Raji (cell line): Measurements from ENCODE around the gene TCF12.

Source experiments
- POLR2A ChIP-seq: IDR thresholded peaks from 2 replicates; pipeline ENCODE4 v1.6.1; 2011; ENCODE audit warnings: low read depth, low read length, control low read depth; ENCODE audit not compliant: insufficient read depth

The TCF12 gene

DNA sequence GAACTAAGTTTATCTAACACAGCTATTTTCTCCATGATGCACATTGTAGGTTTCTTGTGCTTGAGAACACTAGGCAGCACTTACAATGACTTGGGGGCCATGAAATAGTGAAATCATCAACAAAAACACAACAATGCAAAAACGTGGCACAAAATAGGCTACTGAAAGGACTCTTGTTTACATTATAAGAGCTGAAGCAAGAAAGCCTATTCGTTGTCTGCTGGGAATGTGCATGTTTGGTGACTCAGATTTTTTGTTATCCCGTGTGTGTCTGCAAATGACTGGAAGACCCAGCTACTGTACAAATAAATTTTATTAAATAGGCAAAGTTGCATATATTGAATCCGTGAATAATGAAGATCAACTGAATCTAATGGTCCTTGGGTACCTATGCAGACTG lies 85.0 kb downstream of the TCF12 start:
- TF ChIP-seq POLR2A, result no peak

DNA sequence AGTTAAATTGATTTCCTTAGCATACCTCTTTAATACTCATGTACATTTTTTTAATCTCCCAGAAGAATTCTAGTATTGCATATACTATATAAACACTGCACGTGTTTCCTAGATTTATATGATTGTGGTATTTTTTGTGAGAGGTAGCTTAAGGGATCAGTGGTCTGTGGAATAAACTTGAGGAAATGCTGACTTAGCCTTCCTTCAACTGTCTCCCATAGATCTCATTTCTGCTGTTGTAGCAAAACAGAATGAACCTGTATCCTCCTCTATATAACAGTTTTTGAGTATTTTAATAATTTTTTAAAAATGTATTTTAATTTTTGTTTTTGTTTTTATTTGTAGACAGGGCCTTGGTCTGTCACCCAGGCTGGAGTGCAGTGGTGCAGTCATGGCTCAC lies 86.8 kb downstream of the TCF12 start:
- TF ChIP-seq POLR2A, result no peak

DNA sequence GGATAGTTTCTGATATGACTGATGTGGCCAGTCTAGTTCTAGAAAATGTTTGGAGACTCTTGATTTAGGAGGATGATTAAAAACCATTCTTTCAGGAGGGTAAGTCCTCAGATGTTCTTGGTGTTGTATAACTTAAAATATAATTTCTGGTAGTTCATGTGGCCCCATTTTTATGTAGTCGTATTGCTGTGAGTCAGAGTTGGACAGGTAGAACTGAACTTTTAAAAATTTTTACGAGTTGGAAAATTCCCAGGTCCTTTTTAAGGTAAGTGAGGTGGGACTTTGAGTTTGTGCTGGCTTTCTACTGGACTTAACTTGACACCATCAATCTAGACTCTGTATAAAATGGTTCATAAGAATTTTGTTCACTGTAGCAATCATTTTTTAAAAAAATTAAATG lies 92.3 kb downstream of the TCF12 start:
- TF ChIP-seq POLR2A, result no peak

DNA sequence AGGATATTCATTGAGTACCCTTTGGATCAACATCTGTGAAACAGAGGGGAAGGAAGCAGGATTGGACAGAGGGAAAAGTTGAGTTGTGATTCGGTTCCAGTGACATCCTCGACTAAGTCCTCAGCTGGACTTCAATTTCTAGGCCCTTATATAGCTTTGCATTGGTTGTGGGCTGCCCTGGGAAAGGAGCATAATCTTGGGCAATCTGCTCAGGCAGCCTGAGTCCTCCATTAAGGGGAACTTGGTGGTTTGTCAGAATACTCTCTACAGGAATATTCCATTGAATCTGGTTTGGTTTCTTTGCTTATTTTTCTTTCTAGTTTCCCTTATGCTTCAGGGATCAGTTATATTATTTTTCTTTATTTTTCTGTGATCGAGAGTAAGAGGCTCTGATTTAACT lies 94.1 kb downstream of the TCF12 start:
- TF ChIP-seq POLR2A, result no peak

DNA sequence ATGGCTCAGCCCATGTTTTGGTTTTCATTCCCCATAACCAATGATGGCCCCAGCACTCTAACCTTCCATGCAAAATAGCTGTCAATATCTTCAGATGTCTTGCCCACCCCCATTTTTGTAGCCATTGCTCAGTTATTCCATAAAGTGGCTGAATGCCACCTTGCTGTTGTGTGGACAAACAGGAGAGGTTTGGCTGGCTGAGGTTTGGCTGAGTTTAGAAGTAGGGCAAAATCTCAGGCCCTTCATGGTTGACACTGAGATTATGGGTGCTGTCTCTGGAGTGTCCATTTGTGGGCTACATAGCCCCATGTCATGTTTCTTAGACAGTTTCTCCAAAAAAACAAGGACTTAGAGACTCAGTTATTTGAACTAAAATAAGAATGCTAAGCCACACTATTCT lies 96.9 kb downstream of the TCF12 start:
- no peak for TF ChIP-seq POLR2A

DNA sequence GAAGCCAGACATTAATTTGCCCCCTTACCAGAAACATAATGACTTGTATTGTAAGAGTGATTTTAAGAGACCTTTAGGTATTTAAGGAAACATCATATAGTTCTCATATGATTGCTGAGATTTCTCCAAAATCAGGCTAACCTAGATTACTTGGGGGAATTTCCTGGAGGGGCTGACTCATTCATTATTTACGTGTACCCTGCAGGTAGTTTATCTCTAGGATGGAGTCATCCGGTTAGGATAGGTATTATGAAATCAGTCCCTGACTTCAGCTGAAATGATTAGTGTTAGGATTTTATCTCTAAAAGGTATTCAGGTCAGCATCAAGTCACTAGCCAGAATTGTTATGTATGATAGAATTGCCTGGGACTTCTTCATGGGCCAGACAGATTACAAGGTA lies 97.5 kb downstream of the TCF12 start:
- no peak for TF ChIP-seq POLR2A

DNA sequence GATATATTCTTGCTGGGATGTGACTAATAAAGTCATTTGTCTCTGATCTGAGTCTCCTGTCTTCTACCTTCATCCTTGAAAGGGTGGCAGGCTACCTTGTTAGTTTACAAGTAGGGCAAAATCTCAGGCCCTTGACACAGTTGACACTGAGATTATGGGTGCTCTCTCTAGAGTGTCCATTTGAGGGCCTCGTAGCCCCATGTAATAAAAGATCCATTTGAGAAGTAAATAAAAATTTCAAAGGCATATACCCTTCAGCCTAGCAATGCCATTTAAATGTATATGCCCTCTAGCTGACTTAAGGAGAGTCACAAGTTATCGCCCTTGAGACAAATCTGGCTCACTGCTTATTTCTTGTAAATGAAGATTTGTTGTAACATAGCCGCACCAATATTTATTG lies 98.6 kb downstream of the TCF12 start:
- no peak for TF ChIP-seq POLR2A

DNA sequence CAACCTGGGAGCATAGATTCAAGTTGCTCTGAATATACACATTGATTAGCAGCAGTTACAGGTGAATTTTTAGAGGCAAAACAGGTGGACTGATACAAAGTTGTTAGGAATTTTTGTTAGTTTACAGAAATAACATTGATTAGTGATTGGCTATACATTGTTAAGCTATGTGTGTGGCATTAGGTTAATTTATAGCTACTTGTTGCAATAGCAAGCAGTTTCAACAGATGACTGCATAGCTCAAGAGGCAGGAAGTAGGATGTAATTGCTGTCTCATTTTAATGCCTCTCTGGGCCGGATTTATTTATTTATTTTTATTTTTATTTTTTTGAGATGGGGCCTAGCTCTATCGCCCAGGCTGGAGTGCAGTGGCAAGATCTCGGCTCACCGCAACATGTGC lies 99.7 kb downstream of the TCF12 start:
- no peak for TF ChIP-seq POLR2A

DNA sequence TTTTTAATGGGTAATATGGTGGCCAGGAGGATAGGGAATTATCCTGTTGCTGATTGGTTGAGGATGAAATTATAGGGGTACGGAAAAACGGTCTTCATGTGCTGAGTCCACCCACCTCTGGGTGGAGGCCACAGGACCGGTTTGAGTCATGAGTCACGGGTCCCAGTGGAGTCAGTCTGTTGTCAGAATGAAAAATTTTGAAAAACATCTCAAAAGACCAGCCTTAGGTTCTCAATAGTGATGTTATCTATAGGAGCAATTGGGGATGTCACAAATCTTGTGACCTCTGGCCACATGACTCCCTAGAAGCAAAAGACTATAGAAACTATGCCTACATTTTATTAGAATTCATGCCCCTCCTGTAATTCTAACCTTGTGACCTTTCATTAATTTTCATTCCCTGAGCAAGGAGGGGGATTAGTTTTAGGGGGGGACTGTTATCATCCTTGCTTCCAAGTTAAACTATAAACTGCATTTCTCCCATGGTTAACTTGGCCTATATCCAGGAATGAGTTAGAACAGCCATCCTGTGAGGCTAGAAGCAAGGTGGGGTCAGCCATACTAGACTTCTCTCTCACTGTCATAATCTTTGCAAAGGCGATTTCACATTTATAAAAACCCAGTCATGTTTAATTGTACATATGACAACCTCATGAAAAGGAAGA lies 101.2 kb downstream of the TCF12 start:
- TF ChIP-seq POLR2A, result no peak

DNA sequence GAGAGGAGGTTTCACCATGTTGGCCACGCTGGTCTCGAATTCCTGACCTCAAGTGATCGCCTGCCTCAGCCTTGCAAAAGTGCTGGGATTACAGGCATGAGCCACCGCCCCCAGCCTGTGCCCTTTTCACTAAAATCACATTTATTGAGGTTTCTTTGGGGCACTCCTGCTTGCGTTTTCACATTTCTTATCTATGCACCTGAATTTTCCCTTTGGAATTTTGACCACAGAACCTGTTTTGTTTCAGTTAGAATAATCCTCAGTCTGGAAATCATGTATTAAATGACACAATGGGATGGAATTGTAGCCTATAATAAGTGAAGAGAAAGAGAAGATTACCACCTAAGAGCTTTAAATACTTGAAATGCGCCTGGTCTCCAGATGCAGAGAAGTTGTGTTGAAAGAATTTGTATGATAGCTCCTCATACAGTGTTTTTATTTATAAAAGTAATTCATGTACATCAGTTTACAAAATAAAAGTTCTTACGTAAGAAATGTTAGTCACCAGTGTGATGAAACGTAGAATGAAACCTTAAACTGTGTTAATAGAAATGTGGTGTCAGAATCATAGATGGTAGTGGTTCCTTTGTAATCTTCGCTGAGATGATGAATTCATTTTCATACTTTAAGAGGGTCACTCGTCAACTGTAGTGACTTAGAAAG lies 107.0 kb downstream of the TCF12 start:
- TF ChIP-seq POLR2A, result no peak

DNA sequence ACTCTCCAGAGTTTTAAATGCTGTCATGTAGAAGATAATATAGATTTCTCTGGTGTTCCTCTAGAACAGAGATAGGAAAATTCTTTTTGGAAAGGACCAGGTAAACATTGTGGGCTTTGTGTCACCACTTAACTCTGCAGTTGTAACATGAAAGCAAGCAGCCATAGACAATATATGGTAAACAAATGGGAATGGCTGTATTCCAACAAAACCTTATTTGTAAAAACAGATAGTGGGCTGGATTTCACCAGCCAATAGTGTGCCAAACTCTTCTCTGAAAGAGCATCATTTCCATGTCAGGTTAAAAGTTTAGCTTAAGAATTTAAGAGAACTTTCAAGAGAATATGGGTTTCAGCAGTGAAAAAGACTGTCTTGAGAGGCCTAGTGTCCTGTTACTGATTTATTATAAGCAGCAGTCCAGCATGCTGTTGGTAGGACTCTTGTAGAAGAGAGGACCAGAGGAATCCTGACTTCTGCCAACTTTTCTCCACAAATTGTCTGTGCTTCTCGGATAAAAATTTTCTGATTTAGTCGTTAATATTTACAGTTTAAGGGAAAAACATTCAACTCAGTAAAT lies 107.7 kb downstream of the TCF12 start:
- TF ChIP-seq POLR2A, result no peak

DNA sequence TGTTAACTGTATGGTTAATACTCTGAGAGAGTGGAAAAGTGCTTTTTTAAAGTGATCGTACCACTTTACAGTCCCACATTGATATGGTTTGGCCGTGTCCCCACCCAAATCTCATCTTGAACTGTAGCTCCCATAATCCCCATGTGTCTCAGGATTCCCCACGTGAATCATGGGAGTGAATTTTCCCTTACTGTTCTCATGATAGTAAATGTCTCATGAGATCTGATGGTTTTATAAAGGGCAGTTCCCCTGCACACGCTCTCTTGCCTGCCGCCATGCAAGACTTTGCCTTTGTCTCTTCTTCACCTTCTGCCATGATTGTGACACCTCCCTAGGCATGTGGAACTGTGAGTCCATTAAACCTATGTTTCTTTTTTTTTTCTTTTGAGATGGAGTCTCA lies 109.2 kb downstream of the TCF12 start:
- TF ChIP-seq POLR2A, result no peak

DNA sequence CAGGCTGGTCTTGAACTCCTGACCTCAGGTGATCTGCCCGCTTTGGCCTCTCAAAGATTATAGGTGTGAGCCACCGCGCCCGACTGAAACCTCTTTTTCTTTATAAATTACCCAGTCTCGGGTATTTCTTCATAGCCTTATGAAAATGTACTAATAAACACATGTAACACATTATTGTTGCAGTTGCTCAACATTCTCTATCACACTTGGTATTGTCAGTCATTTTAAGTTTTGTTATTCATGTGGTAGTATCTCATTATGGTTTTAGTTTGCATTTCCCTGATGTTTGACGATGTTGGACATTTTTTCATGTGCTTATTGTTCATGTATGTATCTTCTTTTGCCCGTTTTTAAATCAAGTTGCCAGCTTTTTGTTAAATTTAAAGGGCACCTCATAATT lies 109.7 kb downstream of the TCF12 start:
- no peak for TF ChIP-seq POLR2A

DNA sequence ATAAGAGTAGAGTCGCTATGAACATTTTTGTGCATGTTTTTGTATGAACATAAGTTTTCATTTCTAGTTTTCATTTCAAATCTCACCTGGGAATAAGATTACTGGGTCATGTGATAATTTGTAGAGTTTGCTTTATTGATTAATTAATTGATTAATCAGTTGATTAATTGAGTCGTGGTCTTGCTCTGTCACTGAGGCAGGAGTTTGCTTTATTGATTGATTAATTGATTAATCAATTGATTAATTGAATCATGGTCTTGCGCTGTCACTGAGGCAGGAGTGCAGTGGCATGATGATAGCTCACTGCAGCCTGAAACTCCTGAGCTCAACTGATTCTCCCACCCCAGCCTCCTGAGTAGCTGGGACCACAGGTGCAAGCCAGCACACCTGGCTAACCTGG lies 111.6 kb downstream of the TCF12 start:
- TF ChIP-seq POLR2A, result no peak

DNA sequence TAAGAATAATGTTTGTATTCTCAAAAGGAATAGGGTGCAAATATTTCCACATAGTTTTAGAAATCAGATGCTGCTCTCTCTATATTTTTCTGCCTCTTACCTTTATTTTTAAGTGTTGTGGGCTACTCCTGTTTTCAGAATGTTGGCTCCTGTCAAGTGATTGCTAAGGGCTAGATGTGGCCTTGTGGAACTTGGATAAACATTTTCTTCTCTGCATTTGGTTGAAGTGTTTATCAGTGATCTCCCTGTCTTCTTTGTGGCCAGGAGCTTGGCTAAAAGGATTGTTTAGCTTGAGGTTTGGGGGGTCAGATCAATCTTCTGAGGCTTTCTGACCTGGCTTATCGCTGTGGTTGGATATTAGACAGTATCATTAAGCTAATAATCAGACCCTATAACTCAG lies 112.6 kb downstream of the TCF12 start:
- TF ChIP-seq POLR2A, result no peak

DNA sequence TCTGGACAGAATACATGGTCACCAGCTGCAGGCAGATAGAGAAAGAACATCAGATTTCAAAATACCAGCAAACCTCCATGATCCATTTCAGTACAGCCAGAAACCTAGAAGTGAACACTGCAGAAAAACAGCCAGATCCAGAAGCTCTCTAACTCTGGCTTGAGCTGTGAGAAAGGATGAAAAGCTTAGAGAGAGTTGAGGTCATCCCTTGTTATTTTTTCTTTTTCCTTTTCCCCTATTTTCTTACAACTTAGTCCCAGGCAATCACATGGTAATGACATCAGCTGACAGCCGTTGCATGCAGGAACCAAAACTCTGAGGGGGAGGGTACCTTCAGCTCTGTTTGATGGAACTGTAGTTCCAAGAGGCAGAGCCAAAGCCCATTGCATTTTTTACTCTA lies 113.2 kb downstream of the TCF12 start:
- no peak for TF ChIP-seq POLR2A

DNA sequence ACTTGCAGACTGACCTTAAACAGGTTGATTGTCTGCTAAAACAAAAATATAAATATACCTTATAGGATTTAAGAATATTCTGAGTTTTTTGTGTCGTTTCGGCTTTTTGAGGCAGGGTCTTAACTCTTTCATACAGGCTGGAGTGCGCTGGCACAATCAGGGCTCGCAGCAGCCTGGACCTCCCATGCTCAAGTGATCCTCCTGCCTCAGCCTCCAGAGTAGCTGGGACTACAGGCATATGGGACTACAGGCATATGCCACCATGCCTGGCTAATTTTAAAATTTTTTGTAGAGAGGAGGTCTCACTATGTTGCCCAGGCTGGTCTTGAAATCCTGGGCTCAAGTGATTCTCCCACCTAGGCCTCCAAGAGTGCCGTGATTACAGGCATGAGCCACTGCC lies 113.9 kb downstream of the TCF12 start:
- no peak for TF ChIP-seq POLR2A
